Spleen (tissue), 7 donors: ENCODE data around the gene PPFIA2.

Experiments used
- POLR2A ChIP-seq, 3 donors: fragments of 450-650 bp; IDR thresholded peaks; one replicate each; pipeline ENCODE4 v1.5.1; 2017; ENCODE audit warnings: antibody characterized with exemption in 3 of 3, mild to moderate bottlenecking in 1 of 3
- POLR2AphosphoS5 ChIP-seq, 3 donors: sonication (generic); formaldehyde crosslinking; IDR thresholded peaks; one replicate each; pipeline ENCODE4 v1.5.1; 2017; ENCODE audit warnings: antibody characterized with exemption in 3 of 3
- TF ChIP-seq, protein P1 (sequence below), 11 experiments: fragments of 200-600 bp in 7 of 11; fragments of 450-650 bp in 4 of 11; sonication (generic) in 4 of 11; IDR thresholded peaks in 8 of 11; conservative IDR thresholded peaks in 3 of 11; 1 replicate in 7 of 11; 2 replicates in 4 of 11; pipeline versions ENCODE4 v1.4.0 to v1.8.0; 2016 to 2021; ENCODE audit warnings: antibody characterized with exemption in 11 of 11, inconsistent platforms in 4 of 11, mild to moderate bottlenecking in 1 of 11
- donor health status: DM: no; HTN: no; CAD: no; lungs with moderate emphysema.
- donor health status: DM: no; HTN: no; CAD: no.
- donor health status: DM: no; HTN: no; CAD: no.

DNA sequence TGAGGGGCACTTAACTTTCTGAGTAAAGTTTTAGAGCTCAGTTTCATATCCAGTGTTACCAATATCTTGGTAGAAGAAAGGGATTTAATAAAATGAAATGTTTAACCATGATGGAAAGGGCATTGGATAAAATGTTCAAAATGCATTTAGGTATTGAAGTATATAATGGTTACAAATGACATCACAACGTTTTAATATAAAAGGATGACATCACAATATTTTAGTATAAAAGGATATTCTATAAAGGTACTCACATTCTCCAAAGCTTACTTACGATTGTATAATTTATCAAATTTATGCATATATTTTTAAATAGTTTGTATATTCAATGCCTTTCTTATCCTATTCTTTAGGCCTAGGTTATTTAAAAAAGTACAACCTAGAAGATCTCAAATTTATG lies 226.1 kb downstream of the PPFIA2 start:
- no peak for TF ChIP-seq POLR2AphosphoS5 (IDR thresholded peaks at IDR 0.05)
- no peak for TF ChIP-seq POLR2A (IDR thresholded peaks at IDR 0.05)
- TF ChIP-seq, protein P1, sequence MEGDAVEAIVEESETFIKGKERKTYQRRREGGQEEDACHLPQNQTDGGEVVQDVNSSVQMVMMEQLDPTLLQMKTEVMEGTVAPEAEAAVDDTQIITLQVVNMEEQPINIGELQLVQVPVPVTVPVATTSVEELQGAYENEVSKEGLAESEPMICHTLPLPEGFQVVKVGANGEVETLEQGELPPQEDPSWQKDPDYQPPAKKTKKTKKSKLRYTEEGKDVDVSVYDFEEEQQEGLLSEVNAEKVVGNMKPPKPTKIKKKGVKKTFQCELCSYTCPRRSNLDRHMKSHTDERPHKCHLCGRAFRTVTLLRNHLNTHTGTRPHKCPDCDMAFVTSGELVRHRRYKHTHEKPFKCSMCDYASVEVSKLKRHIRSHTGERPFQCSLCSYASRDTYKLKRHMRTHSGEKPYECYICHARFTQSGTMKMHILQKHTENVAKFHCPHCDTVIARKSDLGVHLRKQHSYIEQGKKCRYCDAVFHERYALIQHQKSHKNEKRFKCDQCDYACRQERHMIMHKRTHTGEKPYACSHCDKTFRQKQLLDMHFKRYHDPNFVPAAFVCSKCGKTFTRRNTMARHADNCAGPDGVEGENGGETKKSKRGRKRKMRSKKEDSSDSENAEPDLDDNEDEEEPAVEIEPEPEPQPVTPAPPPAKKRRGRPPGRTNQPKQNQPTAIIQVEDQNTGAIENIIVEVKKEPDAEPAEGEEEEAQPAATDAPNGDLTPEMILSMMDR (IDR thresholded peaks at IDR 0.05 in 8 of 11, conservative IDR thresholded peaks at IDR 0.05 in 3 of 11) = no peak
